GM12891 (cell line): Measurements from ENCODE around the gene PPP4R4.

ENCODE experiments used
- PAX5 ChIP-seq: IDR thresholded peaks from 2 replicates; pipeline ENCODE4 v1.6.1; 2011; ENCODE audit warnings: low read length, moderate library complexity, mild to moderate bottlenecking; ENCODE audit not compliant: insufficient read depth, severe bottlenecking
- POLR2A ChIP-seq: IDR thresholded peaks from 2 replicates; pipeline ENCODE4 v1.6.1; 2011; ENCODE audit warnings: low read depth, low read length, control low read depth
- POLR2AphosphoS5 ChIP-seq: IDR thresholded peaks from 2 replicates; pipeline ENCODE4 v1.6.1; 2011; ENCODE audit warnings: low read depth, low read length, control low read depth
- SPI1 ChIP-seq: IDR thresholded peaks from 2 replicates; pipeline ENCODE4 v1.6.1; 2011; ENCODE audit warnings: low read depth, low read length, control low read depth

DNA sequence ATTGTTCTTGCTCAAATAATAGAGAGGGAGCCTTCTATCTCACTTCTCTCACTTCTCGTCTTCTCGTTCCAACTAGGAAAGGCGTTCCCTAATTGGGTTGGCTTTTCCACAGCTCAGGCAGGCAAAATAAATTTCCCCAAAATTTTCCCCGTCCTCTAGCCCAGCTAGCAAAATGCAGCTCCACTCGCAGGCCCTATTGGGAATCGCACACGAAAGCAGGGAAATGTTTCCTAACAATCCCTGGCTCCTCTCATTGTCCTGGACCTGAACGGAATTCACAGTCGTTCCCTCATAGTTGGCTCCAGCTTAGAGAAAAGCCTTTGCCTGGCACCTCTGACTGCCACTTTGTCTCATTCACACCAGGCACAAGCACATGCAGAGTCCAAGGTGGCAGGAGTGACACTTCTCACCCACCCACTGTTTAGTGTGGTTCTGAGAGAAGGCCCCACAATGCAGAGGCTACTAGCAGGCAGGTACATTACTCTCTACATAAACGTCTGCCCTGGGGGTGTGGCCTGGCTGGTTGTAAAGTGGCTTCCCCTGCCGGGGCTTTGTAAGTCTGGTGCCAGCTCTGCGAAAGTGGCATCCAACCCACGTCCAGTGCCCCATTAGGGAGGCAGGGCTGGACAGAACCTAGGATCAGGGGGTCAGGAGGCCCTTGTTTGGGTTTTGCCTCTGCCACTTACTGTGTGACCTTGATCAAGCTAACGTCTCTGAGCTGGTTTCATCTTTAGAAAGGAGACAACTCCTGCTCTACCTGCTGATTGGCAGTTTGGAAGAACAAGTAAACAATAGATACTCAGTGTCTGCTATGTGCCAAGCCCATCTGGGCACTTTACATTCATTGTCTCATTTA is 114.7 kb downstream of the PPP4R4 start:
- no peak for TF ChIP-seq POLR2AphosphoS5
- TF ChIP-seq PAX5, result no peak
- TF ChIP-seq POLR2A, result no peak
- TF ChIP-seq SPI1, result no peak
